RWPE1 (cell line): ENCODE measurements around the gene TMEM240.

ENCODE experiments used
- CTCF ChIA-PET: fragments of 350-600 bp; sonication (Branson Sonifier 250); formaldehyde crosslinking; extraction: SDS; loops from one replicate; lab custom pipeline; 2021; lab: Yijun Ruan, JAX
- POLR2A ChIA-PET: fragments of 400-600 bp; formaldehyde crosslinking; extraction: SDS; loops from one replicate; lab custom pipeline; 2020; ENCODE audit warnings: antibody characterized with exemption; ENCODE audit not compliant: low non-redundant PET; lab: Yijun Ruan, JAX
- DNase-seq: peaks from one replicate; pipeline ENCODE4 v3.0.0; 2012; ENCODE audit warnings: low spot score
- H3K27ac ChIP-seq: fragments of 450-650 bp; 2 replicates; pipeline ENCODE4 v1.5.1; 2017
- TF ChIP-seq, protein P1 (sequence below): fragments of 450-650 bp; conservative IDR thresholded peaks from 2 replicates; pipeline ENCODE4 v1.5.1; 2017; ENCODE audit warnings: low read depth, mild to moderate bottlenecking

TMEM240 gene

DNA sequence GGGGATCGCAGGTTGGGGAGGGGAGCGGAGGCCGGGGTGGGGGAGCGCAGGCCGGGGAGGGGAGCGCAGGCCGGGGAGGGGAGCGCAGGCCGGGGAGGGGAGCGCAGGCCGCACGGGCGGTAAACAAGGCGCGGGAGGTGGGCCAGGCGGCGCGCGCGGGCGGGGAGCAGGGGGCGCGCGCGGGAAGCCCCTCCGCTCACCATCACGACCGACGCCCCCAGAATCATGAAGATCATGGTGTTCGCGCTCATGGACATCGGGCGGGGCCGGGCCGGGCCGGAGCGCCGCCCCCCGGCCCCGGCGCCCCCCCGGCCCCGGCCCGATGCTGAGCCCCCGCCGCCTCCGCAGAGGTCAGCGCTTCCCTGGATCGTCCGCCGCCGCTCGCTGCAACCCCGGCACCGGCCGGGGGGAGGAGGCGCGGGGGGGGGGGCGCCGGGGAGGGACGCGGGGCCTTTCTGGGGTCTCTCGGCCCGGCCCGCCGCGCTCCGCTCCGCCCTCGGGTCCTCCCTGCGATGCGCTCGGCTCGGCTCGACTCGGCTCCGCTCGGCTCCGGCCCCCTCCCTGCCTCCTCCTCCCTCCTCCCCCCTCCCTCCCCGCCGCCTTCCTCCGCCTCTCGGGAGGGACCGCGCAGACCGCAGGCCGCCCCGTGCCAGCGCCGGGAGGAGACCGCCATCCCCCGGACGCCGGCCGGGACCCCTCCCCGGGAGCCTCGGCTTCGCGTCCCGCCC, at the start of gene TMEM240:
Gene TMEM240 (minus strand): TSS at position 535 of the 728 bp plus-strand sequence. CDS start 278 bp downstream, at position 257.
- DNase-seq: no peak
- TF ChIP-seq, protein P1, sequence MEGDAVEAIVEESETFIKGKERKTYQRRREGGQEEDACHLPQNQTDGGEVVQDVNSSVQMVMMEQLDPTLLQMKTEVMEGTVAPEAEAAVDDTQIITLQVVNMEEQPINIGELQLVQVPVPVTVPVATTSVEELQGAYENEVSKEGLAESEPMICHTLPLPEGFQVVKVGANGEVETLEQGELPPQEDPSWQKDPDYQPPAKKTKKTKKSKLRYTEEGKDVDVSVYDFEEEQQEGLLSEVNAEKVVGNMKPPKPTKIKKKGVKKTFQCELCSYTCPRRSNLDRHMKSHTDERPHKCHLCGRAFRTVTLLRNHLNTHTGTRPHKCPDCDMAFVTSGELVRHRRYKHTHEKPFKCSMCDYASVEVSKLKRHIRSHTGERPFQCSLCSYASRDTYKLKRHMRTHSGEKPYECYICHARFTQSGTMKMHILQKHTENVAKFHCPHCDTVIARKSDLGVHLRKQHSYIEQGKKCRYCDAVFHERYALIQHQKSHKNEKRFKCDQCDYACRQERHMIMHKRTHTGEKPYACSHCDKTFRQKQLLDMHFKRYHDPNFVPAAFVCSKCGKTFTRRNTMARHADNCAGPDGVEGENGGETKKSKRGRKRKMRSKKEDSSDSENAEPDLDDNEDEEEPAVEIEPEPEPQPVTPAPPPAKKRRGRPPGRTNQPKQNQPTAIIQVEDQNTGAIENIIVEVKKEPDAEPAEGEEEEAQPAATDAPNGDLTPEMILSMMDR: no peak
- ChIA-PET CTCF (no interaction called here), POLR2A (no interaction called here)
- H3K27ac ChIP-seq: peak within 1 kb of the TSS; percentile 38

DNA sequence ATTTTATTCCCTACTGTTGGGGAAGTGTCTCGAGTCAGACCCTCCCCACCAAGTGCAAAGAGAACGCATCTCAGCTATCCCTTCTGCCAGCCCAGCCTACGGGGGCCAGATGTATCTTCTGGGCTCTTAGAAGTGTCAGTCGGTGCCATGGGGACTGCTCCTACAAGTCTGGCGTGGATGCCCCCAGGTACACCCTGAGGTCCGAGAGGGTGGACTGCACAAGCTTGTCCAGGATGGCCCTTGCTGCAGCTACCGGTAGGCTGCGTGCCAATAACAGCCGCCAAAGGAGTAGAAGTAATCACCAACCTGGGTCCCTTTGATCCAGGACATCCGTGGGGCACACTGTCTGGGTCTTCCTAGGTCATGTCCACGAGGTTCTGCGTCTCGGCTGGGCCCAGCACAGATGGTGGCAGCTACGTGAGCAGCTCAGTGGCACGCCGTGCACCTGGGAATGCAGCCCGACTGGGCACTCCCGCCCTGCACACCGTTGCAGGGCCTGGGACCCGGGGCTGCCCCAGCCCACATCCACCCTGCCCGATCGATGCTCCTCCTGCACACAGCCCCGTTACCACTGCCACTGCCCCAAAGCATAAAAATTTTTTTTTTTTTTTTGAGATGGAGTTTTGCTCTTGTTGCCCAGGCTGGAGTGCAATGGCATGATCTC, 43.1 kb upstream of the TMEM240 start:
- POLR2A ChIA-PET: no interaction called here
- CTCF ChIA-PET: interaction anchor here (0.6 kb wide), 1 partner anchor 369 kb away, joined by 3 read pairs; no protein-coding TSS in a partner anchor
- no peak overlapping the region for H3K27ac ChIP-seq
- TF ChIP-seq, protein P1: no peak
- no peak for DNase-seq

DNA sequence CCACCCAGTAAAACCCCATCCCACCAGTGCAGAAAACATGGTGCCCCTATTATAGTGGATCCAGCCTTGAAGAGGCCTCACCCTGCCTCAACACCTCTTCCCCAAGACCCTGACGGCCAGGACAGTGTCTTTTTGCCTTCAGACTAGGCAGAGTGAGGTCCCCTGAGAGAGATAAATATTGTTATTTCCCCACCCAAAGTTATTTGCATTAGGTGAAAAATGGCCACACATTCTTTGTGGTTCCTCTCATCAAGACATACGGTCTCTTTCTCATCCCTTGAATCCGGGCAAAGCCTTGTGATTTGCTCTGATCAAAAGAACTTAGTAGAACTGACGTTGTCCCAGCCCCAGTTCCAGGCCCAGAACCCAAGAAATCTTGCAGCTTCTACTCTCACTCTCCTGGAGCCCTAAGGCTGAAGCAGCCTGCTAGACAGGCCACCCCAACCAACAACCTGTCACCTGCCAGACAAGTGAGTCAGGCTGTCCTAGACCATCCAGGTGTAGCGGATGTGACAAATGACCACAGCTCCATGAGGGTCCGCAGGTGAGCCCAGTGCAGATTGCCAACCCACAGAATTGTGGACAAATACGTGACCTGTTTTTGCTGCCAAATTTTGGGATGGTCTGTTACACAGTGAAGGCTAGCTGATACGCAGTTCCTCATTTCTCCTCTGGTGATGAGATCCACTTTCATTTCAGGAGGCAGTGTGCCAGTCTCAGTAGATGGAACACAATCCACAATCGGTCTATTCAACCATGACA, 42.3 kb upstream of the TMEM240 start:
- ChIA-PET POLR2A (no interaction called here), CTCF (no interaction called here)
- TF ChIP-seq, protein P1: no peak
- no peak overlapping the region for H3K27ac ChIP-seq
- DNase-seq: no peak

- POLR2A ChIA-PET: interaction anchor here (0.6 kb wide), 1 partner anchor 327 kb away, joined by 5 read pairs; no protein-coding TSS in a partner anchor
- CTCF ChIA-PET: no interaction called here
- TF ChIP-seq, protein P1: no peak
Measured at GRCh38 chr1:1578371-1578940, 38.0 kb upstream of the TMEM240 start.

GRCh38 chr1:1577367-1578011, 37.1 kb upstream of the TMEM240 start:
- POLR2A ChIA-PET: no interaction called here
- H3K27ac ChIP-seq: no peak overlapping the region
- DNase-seq: no peak
- TF ChIP-seq, protein P1: no peak
- CTCF ChIA-PET: no interaction called here

More at GRCh38 chr1:1578371-1578940, 38.0 kb upstream of the TMEM240 start:
- no peak for DNase-seq
- no peak overlapping the region for H3K27ac ChIP-seq
